ENCODE results near the gene DEPDC5.
A peak's percentile ranks its signal among the peaks of the same experiment; 100 is the strongest.

Gene DEPDC5

GRCh38 chr22:31899669-31900068, 145.8 kb downstream of the DEPDC5 start:
- Histone ChIP-seq H3K4me2 (ENCODE audit: low read length) (no peak overlapping the region), H3K9ac (ENCODE audit: low read length) (no peak overlapping the region), H3K27me3 (ENCODE audit: insufficient read depth, low read length, poor library complexity) (no peaks in the 10 kb centered on the region), H3K56ac (ENCODE audit: low read length) (no peak overlapping the region), H3K4me3 (ENCODE audit: low read length) (no peak overlapping the region), H3K4me1 (ENCODE audit: control insufficient read depth, low read depth, low read length) (peaks cover 3% of the 10 kb centered on the region), H3K79me1 (ENCODE audit: low read length) (no peaks in the 10 kb centered on the region), H2BK15ac (replicated peaks; ENCODE audit: low read depth) (no peak overlapping the region), H3K79me2 (ENCODE audit: control insufficient read depth, insufficient read depth, low read length) (no peaks in the 10 kb centered on the region), H2BK5ac (ENCODE audit: low read length) (no peak overlapping the region), H3K4ac (ENCODE audit: low read depth, low read length) (no peak overlapping the region), H4K8ac (ENCODE audit: low read depth, low read length) (no peak overlapping the region), H2AK5ac (ENCODE audit: low read length) (no peak overlapping the region), H2BK120ac (ENCODE audit: low read depth, low read length) (no peak overlapping the region), H3K27ac (ENCODE audit: low read depth, low read length) (no peak overlapping the region), H4K5ac (ENCODE audit: low read length) (no peak overlapping the region), H3K18ac (ENCODE audit: low read length) (no peak overlapping the region), H3K36me3 (ENCODE audit: control insufficient read depth, insufficient read depth, low read length) (peaks cover 1% of the 10 kb centered on the region), H3K23ac (ENCODE audit: low read length) (no peak overlapping the region)
- no CpG with 5 or more reads among the region's 4 CpGs for WGBS (ENCODE audit: extremely low coverage, insufficient coverage, low lambda C conversion rate)
- no peak for DNase-seq

DNA sequence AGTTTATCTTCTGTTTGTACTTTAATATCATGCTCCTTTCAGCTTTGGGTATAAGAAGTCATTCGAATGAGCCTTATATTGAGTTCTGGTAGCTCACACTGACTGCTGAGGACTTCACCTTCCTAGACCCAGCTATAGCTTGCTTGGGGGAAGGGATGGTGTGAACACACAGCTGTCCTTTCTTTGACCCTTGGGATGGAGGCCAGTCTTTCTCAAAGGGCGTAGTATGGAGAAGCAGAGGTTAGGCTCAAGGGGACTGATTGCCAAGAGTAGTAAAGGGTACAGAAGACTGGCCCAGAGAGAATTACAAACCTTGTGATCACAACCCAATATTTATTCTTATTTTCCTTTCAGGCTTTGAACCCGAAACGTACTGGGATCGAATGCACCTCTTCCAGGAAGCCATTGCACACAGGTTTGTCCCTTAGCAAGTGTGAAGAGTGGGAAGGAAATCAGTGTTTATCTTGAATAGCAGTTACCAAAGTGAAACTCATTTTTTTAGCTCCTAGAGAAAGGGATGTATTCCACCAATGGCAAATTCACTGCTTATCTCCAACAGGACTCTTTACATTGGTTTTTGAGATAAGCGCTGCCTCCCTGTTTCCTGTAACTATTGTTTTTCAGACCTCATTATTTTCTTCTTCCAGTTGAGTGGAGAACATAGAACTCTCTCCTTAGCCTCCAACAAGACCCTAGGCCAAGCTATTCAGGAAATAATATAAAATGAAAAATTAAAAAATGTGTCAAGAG, 147.7 kb downstream of the DEPDC5 start:
- DNase-seq, result peak; percentile 57
- H2AK5ac ChIP-seq (ENCODE audit: low read length), result no peak overlapping the region
- H3K9ac ChIP-seq (ENCODE audit: low read length), result no peak overlapping the region
- H3K56ac ChIP-seq (ENCODE audit: low read length), result no peak overlapping the region
- H3K18ac ChIP-seq (ENCODE audit: low read length), result no peak overlapping the region
- no CpG with 5 or more reads among the region's 6 CpGs for WGBS (ENCODE audit: extremely low coverage, insufficient coverage, low lambda C conversion rate)
- H3K79me2 ChIP-seq (ENCODE audit: control insufficient read depth, insufficient read depth, low read length), result no peaks in the 10 kb centered on the region
- no peak overlapping the region for H3K23ac ChIP-seq (ENCODE audit: low read length)
- H3K4me2 ChIP-seq (ENCODE audit: low read length), result no peak overlapping the region
- no peak overlapping the region for H4K8ac ChIP-seq (ENCODE audit: low read depth, low read length)
- no peaks in the 10 kb centered on the region for H3K79me1 ChIP-seq (ENCODE audit: low read length)
- no peaks in the 10 kb centered on the region for H3K27me3 ChIP-seq (ENCODE audit: insufficient read depth, low read length, poor library complexity)
- H3K27ac ChIP-seq (ENCODE audit: low read depth, low read length), result peak overlapping the region; percentile 8
- H3K4me3 ChIP-seq (ENCODE audit: low read length), result no peak overlapping the region
- no peak overlapping the region for H4K5ac ChIP-seq (ENCODE audit: low read length)
- peaks cover 3% of the 10 kb centered on the region for H3K4me1 ChIP-seq (ENCODE audit: control insufficient read depth, low read depth, low read length)
- H2BK5ac ChIP-seq (ENCODE audit: low read length), result no peak overlapping the region
- H3K4ac ChIP-seq (ENCODE audit: low read depth, low read length), result no peak overlapping the region
- H2BK15ac ChIP-seq (replicated peaks; ENCODE audit: low read depth), result no peak overlapping the region
- no peaks in the 10 kb centered on the region for H3K36me3 ChIP-seq (ENCODE audit: control insufficient read depth, insufficient read depth, low read length)
- no peak overlapping the region for H2BK120ac ChIP-seq (ENCODE audit: low read depth, low read length)

DNA sequence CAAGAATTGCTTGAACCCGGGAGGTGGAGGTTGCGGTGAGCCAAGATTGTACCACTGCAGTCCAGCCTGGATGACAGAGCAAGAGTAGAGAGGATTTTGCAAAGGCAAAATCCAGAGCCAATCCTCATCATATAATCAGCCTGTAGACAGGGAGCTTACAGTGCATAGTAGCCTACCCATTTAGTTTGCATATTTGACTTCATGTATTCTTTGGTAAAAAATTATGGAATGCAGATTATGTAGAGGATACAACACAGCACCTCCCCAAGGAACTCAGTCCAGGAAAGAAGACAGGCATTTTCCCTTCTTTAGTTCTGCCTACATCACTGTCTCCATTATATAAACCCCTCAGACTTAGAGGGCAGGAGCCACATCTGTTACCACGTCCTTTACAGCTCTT, 150.8 kb downstream of the DEPDC5 start:
- H3K4ac ChIP-seq (ENCODE audit: low read depth, low read length), result no peak overlapping the region
- no peak overlapping the region for H3K4me3 ChIP-seq (ENCODE audit: low read length)
- no peak overlapping the region for H3K9ac ChIP-seq (ENCODE audit: low read length)
- no peak overlapping the region for H2BK15ac ChIP-seq (replicated peaks; ENCODE audit: low read depth)
- no peak overlapping the region for H4K5ac ChIP-seq (ENCODE audit: low read length)
- WGBS (ENCODE audit: extremely low coverage, insufficient coverage, low lambda C conversion rate), result no CpG with 5 or more reads among the region's 3 CpGs
- no peaks in the 10 kb centered on the region for H3K79me1 ChIP-seq (ENCODE audit: low read length)
- DNase-seq, result no peak
- H3K23ac ChIP-seq (ENCODE audit: low read length), result no peak overlapping the region
- H2BK120ac ChIP-seq (ENCODE audit: low read depth, low read length), result no peak overlapping the region
- no peak overlapping the region for H4K8ac ChIP-seq (ENCODE audit: low read depth, low read length)
- H3K4me1 ChIP-seq (ENCODE audit: control insufficient read depth, low read depth, low read length), result peaks cover 3% of the 10 kb centered on the region
- no peak overlapping the region for H2BK5ac ChIP-seq (ENCODE audit: low read length)
- H3K4me2 ChIP-seq (ENCODE audit: low read length), result no peak overlapping the region
- no peak overlapping the region for H2AK5ac ChIP-seq (ENCODE audit: low read length)
- no peak overlapping the region for H3K18ac ChIP-seq (ENCODE audit: low read length)
- H3K36me3 ChIP-seq (ENCODE audit: control insufficient read depth, insufficient read depth, low read length), result no peaks in the 10 kb centered on the region
- H3K79me2 ChIP-seq (ENCODE audit: control insufficient read depth, insufficient read depth, low read length), result no peaks in the 10 kb centered on the region
- no peak overlapping the region for H3K56ac ChIP-seq (ENCODE audit: low read length)
- no peak overlapping the region for H3K27ac ChIP-seq (ENCODE audit: low read depth, low read length)
- no peaks in the 10 kb centered on the region for H3K27me3 ChIP-seq (ENCODE audit: insufficient read depth, low read length, poor library complexity)

- H2BK15ac ChIP-seq (replicated peaks; ENCODE audit: low read depth), result no peak overlapping the region
- H2BK120ac ChIP-seq (ENCODE audit: low read depth, low read length), result no peak overlapping the region
- no peak overlapping the region for H3K4ac ChIP-seq (ENCODE audit: low read depth, low read length)
- no peaks in the 10 kb centered on the region for H3K27me3 ChIP-seq (ENCODE audit: insufficient read depth, low read length, poor library complexity)
- no peak overlapping the region for H3K27ac ChIP-seq (ENCODE audit: low read depth, low read length)
- no peak overlapping the region for H4K8ac ChIP-seq (ENCODE audit: low read depth, low read length)
- H3K79me2 ChIP-seq (ENCODE audit: control insufficient read depth, insufficient read depth, low read length), result no peaks in the 10 kb centered on the region
- H3K4me1 ChIP-seq (ENCODE audit: control insufficient read depth, low read depth, low read length), result peaks cover 3% of the 10 kb centered on the region
- no peak overlapping the region for H2AK5ac ChIP-seq (ENCODE audit: low read length)
- no peak overlapping the region for H4K5ac ChIP-seq (ENCODE audit: low read length)
- no peaks in the 10 kb centered on the region for H3K36me3 ChIP-seq (ENCODE audit: control insufficient read depth, insufficient read depth, low read length)
- no peaks in the 10 kb centered on the region for H3K79me1 ChIP-seq (ENCODE audit: low read length)
- no peak overlapping the region for H3K23ac ChIP-seq (ENCODE audit: low read length)
- no peak for DNase-seq
- H3K9ac ChIP-seq (ENCODE audit: low read length), result no peak overlapping the region
- H3K4me3 ChIP-seq (ENCODE audit: low read length), result no peak overlapping the region
- no peak overlapping the region for H3K56ac ChIP-seq (ENCODE audit: low read length)
- no peak overlapping the region for H2BK5ac ChIP-seq (ENCODE audit: low read length)
- WGBS (ENCODE audit: extremely low coverage, insufficient coverage, low lambda C conversion rate), result no CpG with 5 or more reads among the region's 10 CpGs
- no peak overlapping the region for H3K18ac ChIP-seq (ENCODE audit: low read length)
- no peak overlapping the region for H3K4me2 ChIP-seq (ENCODE audit: low read length)
Observed at GRCh38 chr22:31905356-31905755, 151.5 kb downstream of the DEPDC5 start.

DNA sequence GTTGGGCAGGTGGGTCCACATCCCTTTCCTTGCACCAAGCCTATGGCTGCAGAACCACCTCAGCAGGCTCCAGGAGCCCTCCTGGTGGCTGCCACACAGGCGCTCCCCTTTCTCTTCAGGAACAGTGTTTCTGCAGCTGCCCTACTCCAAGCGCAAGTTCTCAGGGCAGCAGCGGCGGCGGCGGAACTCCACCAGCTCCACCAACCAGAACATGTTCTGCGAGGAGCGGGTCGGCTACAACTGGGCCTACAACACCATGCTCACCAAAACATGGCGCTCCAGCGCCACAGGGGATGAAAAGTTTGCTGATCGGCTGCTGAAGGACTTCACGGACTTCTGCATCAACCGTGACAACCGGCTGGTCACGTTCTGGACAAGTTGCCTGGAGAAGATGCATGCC, 152.3 kb downstream of the DEPDC5 start:
- no peak overlapping the region for H3K4me2 ChIP-seq (ENCODE audit: low read length)
- H3K4ac ChIP-seq (ENCODE audit: low read depth, low read length), result no peak overlapping the region
- peaks cover 3% of the 10 kb centered on the region for H3K4me1 ChIP-seq (ENCODE audit: control insufficient read depth, low read depth, low read length)
- no peak overlapping the region for H2BK120ac ChIP-seq (ENCODE audit: low read depth, low read length)
- H3K27me3 ChIP-seq (ENCODE audit: insufficient read depth, low read length, poor library complexity), result no peaks in the 10 kb centered on the region
- no CpG with 5 or more reads among the region's 16 CpGs for WGBS (ENCODE audit: extremely low coverage, insufficient coverage, low lambda C conversion rate)
- no peak overlapping the region for H3K27ac ChIP-seq (ENCODE audit: low read depth, low read length)
- no peak overlapping the region for H3K9ac ChIP-seq (ENCODE audit: low read length)
- H3K23ac ChIP-seq (ENCODE audit: low read length), result no peak overlapping the region
- H3K36me3 ChIP-seq (ENCODE audit: control insufficient read depth, insufficient read depth, low read length), result no peaks in the 10 kb centered on the region
- no peak overlapping the region for H2BK15ac ChIP-seq (replicated peaks; ENCODE audit: low read depth)
- H2BK5ac ChIP-seq (ENCODE audit: low read length), result no peak overlapping the region
- H4K5ac ChIP-seq (ENCODE audit: low read length), result no peak overlapping the region
- H3K79me2 ChIP-seq (ENCODE audit: control insufficient read depth, insufficient read depth, low read length), result no peaks in the 10 kb centered on the region
- H2AK5ac ChIP-seq (ENCODE audit: low read length), result no peak overlapping the region
- DNase-seq, result no peak
- H3K18ac ChIP-seq (ENCODE audit: low read length), result no peak overlapping the region
- no peak overlapping the region for H4K8ac ChIP-seq (ENCODE audit: low read depth, low read length)
- H3K4me3 ChIP-seq (ENCODE audit: low read length), result no peak overlapping the region
- no peaks in the 10 kb centered on the region for H3K79me1 ChIP-seq (ENCODE audit: low read length)
- no peak overlapping the region for H3K56ac ChIP-seq (ENCODE audit: low read length)

GRCh38 chr22:31906569-31906968, 152.8 kb downstream of the DEPDC5 start:
- Histone ChIP-seq H3K56ac (ENCODE audit: low read length) (no peak overlapping the region), H2BK5ac (ENCODE audit: low read length) (no peak overlapping the region), H3K4ac (ENCODE audit: low read depth, low read length) (no peak overlapping the region), H3K27ac (ENCODE audit: low read depth, low read length) (no peak overlapping the region), H3K79me1 (ENCODE audit: low read length) (no peaks in the 10 kb centered on the region), H3K36me3 (ENCODE audit: control insufficient read depth, insufficient read depth, low read length) (no peaks in the 10 kb centered on the region), H2AK5ac (ENCODE audit: low read length) (no peak overlapping the region), H4K5ac (ENCODE audit: low read length) (no peak overlapping the region), H2BK15ac (replicated peaks; ENCODE audit: low read depth) (no peak overlapping the region), H3K23ac (ENCODE audit: low read length) (no peak overlapping the region), H3K79me2 (ENCODE audit: control insufficient read depth, insufficient read depth, low read length) (no peaks in the 10 kb centered on the region), H3K18ac (ENCODE audit: low read length) (no peak overlapping the region), H3K4me1 (ENCODE audit: control insufficient read depth, low read depth, low read length) (no peaks in the 10 kb centered on the region), H3K4me2 (ENCODE audit: low read length) (no peak overlapping the region), H3K9ac (ENCODE audit: low read length) (no peak overlapping the region), H3K27me3 (ENCODE audit: insufficient read depth, low read length, poor library complexity) (no peaks in the 10 kb centered on the region), H3K4me3 (ENCODE audit: low read length) (no peak overlapping the region), H4K8ac (ENCODE audit: low read depth, low read length) (no peak overlapping the region), H2BK120ac (ENCODE audit: low read depth, low read length) (no peak overlapping the region)
- DNase-seq, result no peak
- no CpG with 5 or more reads among the region's 5 CpGs for WGBS (ENCODE audit: extremely low coverage, insufficient coverage, low lambda C conversion rate)
